GM21576 (cell line): ENCODE data around the gene NDUFB6.
A peak's percentile ranks its signal among the peaks of the same experiment; 100 is the strongest.
"Not testable (repeated sequence)": the region's sequence is repeated elsewhere in the genome, so short reads cannot be mapped to it uniquely, and the experiment has no call there.

Experiments
- ATAC-seq: cut with Tn5 transposase; IDR thresholded peaks from one replicate; pipeline ENCODE4 v1.9.1; 2021; ENCODE audit warnings: mild to moderate bottlenecking, moderate library complexity; ENCODE audit not compliant: unreplicated experiment

NDUFB6 gene

DNA sequence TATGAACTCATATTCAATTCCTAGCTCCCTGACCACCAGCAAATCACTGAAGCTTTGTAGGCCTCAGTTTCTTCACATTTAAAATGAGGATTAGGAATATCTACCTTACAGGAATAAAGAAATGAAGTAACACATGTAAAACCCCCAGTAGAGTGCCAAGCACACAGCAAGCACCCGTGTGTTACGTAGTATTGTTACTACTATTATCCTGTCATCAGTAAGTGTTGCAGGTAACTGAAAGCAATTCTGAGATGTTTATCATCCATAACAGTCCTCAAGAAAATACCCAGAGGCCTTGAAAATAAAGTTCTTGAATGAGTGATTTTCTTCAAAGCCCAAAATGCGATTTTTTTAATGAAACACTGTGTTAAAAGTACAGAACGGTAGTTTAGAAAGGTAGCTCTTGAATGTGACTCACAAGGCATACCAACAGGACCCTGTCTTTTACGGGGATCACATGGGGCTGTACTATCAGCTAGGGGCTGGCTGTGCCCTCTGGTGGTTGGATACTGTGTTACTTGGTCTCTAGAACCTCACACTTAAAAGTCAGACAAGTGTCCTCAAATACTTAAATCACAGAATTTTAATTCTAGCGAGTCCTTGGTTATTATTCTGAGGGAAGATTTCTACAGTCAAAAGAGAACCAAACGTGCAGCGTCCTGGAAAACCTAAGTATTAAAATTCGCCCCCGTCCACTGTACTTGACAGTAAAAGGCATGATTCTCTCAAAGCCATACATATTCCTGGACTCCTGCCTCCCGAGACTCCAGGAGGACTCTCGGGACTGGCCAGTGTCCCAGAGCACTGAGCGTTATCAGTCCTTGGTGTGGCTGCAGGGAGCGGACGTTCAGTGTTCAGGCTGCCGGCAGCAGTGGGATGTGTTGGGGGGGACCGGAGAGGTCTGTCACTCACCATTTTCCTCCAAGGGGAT, 725 bp downstream of the NDUFB6 start:
- ATAC-seq: peak; percentile 95

DNA sequence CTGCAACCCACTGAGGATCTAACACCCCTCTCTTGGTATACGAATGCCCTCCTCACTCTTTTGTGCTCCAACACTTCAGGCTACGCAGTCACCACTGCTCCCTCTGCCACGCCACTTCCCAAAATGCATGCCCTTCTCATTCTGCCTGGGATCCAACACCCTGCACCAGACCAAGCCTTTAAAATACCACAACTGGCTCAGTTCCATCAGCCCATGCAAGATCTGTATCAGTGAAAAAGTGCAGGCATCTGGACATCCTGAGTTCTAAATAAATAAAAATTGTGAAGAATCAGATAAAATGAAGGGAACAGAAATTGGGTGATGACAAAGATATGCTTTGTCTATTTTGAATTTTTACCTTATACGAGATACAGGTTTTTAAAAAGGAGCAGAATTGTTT, 2.7 kb downstream of the NDUFB6 start:
- no peak for ATAC-seq

DNA sequence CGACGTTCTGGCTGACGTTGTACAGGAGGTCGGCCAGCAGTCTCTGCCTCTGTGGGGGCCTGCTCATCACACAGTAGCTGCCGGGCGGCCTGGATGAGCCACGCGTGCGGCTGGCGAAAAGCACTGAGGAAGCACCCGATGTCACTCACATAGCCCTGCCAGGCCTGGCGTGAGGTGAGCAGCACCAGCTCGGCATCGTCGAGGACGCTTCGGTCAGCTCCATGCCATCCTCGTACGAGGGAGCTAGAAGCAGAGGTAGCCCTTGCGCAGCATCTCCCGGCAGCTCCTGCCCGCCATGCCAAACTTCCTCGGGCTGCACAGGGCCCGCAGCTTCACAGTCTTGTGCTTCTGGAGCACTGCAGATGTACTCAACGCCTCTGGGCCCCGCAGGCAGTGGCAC, 6.2 kb downstream of the NDUFB6 start:
- no peak for ATAC-seq

DNA sequence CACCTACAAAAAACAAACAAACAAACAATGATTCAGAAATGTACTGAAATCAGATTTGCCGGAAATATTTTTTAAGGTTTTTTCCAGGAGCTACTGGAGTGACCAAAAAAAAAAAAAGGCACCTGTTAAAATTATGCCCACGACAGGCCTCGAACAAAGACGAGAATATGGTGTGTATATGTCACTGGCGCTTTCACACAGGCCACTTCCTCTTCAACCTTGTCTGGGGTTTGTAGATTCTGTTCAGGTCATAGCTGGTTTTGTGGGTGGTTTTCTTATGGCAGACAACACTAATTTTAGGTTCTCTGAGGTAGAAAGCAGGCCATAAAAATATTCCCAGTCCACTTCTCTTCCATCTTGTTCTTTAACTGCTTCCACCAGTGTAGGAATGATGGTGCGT, 7.0 kb downstream of the NDUFB6 start:
- ATAC-seq: no peak

DNA sequence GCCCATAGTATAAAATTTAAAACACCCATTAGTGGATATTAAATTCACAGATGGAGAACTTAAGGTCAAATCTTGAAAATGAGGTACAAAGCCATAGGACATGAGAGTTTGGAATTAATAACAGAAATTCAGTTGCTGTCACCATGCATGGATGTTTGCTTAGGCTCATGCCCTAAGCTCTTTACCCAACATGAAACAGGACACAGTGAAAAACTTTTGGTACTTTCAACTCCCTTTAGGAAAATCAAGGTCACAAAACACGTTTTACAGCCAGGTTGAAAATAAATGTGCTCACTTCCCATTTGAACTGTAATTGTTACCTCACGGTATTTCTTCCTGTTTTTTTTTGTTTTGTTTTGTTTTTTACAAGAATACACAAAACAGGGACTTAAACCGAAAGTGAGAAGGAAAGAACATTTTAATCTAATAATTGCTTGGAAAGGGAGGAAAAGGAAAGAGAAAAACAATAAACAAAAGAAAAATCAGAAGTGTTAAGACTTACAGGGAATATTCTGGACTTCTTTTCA, 14.5 kb downstream of the NDUFB6 start:
- no peak for ATAC-seq

DNA sequence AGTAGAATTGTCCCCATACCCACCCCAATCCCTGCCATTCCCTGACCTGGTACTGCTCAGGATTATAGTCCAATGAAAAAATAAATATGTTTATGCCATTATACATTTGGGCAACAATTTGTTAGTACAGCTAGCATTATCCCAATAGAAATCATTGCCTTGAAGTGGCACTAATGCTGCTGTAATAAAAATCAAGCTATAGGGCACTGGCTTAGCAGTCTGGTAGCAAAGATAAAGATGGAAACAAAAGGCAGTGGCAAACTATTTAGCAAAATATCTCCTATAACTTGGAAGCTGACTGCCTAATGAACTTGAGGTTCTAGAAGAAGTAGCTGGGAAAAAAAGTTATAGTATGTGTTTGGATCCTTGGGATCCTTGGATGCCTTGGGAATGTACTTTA, 18.4 kb downstream of the NDUFB6 start:
- ATAC-seq: no peak

DNA sequence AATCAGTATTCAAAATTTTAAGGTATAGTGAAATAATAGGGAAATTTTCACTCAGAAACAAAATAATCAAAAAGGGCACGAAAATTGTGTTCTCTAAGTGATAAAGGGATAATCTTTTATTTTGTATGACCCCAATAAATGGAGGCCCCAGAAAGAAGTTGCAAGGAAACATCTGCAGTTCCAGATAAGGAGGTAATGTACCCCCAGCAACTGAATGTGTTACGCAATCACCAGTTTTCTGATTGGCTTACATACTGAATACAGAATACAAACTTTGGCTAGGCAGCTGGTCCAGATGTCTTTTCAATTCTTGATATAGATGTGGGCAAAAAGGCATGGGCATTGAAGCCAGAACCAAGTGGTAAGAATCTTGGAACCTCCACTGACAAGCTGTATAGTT, 18.9 kb downstream of the NDUFB6 start:
- no peak for ATAC-seq

DNA sequence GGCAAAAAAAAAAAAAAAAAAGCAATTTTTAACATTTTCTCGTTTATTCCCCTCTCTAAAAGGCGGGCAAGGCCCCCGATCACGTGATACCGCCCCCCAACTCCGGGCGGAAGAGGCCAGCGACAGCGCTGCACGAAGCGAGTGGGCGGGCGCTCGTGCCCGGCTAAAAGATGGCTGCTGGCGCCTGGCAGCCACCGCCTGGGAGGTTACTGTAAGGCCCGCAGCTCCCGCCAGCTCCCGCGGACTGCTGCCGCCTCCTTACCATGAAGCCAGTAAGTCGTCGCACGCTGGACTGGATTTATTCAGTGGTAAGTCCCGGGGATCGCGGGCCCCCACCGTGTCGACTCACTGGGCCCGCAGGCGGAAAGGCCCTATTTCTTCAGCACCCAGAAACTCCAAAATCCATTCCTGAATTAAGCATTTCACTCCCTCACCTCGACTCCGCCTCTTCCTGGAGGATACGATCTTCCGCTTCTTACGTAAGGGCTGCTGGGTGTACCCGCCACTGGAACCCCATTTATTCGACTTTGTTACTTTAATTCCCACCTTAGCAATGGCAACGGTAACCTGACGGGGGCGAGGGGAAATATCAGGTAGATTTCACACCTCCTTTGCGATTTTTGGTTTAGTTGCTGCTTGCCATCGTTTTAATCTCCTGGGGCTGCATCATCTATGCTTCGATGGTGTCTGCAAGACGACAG, 20.6 kb downstream of the NDUFB6 start, which contains the start of the genes SMIM27 and TOPORS:
TSS of gene SMIM27 (plus strand) at position 156 of the 701 bp plus-strand sequence. CDS start at position 264, 108 bp downstream.
TSS of gene TOPORS (minus strand) at position 415 of the 701 bp plus-strand sequence. CDS start at position 265, 150 bp downstream.
- ATAC-seq: peak; percentile 68

DNA sequence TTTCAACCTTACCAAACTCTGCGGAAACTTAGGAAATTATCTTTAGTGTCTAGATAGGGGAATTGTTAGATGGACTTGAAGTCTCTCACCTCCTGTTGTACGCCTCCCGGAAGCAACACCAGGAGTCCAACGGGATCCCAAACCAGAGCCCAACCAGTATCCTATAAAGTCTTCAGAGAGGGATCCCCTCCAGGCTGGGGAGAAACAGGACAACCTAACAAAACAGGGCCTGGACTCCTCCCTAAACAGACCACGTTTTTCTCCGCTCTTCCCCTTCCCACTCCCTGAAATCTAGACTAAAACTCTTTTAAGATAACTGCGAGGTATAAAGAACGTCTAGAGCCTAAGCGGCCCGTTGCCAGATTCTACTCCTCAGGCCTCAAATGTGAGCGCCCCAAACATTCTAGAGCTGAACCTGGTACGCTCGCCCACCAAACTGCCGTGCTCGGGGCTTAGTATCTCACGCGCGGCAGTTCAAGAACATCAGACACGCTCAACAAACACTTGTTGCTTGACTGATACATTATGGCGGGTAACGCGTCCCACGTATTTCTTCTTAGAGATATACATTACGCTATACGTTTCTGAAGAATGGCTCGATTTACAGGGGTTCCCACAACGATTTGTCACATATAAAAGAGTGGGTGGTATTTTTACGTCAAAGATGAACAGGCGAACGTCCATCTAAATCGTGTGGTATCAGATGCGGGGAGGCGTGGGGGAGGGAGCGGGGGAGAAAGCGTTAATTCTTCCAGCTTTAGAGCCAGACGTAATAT, 21.5 kb downstream of the NDUFB6 start:
- ATAC-seq: no peak

DNA sequence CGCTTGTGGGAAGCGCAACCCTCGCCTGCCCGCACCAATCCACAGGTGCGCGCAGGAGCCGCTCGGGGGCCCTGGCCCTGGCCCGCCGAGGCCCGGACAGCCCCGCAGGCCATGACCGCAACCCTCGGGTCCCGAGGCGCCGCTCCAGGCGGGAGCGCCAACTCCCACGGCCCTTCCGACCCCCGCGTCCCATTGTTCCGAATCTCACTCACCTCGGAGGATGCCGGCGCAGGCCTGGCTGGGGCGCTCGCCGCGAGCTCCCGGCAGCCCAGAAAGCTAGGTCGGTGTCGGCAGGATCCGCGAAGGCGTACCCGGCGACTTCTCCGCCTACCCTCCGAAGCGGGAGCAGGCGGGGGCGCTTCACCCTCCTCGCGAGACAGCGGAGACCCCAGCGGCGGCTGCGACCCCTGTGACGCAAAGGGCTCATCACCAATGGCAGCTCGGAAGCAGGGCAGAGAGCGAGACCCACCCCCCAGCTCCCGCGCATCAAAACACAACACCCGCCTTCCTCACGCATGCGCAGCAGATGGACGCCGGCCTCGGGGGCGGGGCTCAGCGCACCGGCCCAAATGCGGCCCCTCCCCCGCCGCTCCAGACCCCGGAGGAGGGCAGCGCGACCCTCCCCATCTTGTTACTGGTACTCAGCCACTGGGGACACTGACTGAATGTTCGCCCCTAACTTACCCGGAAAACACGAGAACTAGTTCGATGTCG, 22.2 kb downstream of the NDUFB6 start:
- ATAC-seq: peak; percentile 65

DNA sequence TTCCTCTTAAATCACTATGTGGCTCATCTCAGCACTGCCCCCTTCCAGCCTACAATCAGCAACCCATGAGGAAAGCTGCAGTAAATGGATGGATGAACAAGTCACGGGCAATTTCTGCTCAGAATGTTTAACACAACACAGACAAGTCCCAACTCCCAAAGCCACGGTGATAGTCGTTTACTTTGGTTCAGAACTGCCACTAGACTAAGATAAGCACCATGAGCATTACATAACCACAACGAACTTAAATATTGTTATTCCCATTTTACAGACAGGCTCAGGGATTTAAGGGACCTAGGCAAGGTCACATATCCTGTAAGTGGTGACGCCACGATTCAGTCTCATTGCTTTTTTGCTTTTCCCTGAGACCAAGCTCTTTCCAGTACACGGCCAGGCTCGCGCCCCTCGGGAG, 22.8 kb downstream of the NDUFB6 start:
- ATAC-seq: no peak

DNA sequence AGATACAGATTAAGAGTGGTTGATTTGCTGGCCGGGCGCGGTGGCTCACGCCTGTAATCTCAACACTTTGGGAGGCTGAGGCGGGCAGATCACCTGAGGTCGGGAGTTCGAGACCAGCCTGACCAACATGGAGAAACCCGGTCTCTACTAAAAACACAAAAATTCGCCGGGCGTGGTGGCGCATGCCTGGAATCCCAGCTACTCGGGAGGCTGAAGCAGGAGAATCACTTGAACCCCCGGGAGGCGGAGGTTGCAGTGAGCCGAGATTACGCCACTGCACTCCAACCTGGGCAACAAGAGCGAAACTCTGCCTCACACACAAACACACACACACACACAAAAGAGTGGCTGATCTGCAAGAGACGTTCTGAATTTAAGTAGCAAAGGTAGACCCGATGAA, 24.7 kb downstream of the NDUFB6 start:
- not testable (repeated sequence) for ATAC-seq

DNA sequence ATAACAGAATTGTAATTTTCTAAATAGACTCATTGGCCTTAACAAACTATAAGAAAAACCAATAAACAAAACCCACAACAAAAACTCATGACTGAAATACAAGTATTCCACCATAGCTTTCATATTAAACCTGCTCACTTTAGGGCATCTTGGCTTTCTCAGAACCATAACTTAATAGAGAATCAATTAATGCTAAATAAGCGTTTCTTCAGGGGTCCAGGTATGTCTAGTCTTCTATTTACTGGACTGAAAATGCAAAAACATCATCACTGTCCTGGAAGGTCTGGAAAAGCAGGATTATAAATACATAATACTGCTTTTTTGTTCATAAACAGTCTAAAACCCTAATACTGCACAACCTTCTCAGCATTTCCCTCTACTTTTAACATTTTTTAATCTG, 27.1 kb downstream of the NDUFB6 start:
- no peak for ATAC-seq

DNA sequence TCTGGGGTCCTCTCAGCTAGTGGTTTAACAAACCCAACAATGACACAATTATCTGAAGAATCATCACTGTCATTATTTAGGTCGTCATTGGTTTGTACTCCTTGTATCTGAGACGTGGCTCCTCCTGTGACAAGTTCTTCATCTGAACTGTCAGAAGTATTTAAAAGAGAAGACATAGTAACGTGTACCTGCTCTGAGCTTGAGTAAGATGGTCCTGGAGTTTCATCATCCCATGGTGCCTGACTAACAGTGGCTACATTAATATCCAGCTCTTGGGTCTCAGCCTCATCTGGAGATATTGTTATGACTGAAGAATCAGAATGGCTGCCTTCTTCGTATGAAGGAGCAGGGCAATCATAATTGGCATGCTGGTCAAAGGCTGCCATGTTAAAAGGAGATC, 29.9 kb downstream of the NDUFB6 start:
- no peak for ATAC-seq

DNA sequence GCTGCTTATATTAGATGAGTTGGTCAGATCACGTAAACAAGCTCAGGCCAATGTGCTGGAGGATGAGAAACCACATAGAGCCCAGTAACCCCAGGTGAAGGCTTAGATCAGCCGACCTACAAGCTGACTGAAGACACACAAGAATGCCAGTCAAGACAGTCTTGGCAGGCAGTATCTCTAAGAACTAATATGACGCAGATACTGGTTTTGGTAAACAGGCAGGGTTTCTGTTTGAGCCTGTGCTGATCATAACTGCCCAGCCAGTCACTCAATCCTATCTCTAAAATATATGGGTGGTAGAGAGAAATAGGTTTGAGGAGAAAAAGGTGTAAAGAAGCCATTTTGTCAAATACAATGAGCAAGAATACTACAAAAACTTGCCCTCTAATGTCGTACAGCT, 39.1 kb downstream of the NDUFB6 start:
- ATAC-seq: no peak

DNA sequence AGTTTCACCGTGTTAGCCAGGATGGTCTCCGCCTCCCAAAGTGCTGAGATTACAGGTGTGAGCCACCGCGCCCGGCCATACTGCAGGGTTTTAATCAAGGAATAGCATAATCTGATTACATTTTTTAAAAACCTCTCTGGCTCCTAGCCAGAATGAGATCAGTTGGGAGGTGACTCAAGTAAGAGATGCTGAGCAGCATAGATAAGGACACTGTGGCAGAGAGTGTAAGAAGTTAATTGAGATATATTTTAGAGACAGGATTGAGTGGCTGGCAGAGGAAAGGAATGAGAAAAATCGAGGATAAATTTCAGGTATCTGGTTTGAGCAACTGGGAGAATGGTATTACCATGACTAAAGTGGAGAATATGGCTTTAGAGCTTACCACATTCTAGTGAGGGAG, 39.6 kb downstream of the NDUFB6 start:
- no peak for ATAC-seq

DNA sequence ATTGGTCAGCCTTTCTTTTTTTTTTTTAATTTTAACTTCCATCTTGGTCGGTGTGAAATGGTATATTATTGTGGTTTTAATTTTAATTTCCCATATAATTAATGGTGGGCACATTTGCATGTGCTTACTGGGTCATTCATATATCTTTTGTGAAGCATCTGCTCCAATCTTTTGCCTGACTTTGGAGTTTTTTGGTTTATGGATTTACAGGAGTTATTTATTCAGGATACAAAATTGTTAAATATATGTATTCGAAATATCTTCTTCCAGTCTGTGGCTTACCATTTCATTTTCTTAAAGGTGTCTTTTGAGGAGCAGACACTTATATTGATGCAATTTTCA, 46.3 kb downstream of the NDUFB6 start:
- ATAC-seq: no peak

DNA sequence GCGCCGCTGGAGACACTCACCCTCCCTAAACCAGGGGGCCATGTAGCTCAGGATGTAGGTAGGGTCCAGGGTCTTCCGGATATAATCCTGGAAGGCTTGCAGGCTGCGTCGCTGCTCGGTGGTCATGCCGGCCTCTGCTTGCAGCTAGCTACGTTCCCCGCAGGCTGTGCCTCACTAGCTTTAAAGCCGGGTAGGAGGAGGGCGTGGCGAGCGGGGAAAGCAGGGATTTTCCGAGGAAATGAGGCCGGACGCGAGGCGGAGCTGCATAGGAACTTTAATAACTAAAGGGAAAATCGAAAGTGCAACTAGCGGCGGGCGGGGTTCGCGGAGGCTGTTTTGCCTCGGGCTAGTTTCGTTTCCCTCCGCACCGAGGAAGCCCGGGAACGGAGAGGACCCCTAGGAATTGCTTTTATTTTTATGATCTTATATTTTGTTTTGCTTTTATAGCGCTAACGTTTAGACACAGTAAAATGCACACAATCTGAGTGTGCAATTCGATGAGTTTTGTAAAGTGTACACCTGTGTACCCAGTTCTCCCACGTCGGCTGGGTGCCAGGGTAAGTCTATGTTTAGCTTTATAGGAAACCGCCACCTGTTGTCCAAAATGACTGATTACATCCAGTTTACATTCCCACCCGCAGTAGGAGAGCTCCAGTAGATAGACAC, 46.8 kb downstream of the NDUFB6 start, which contains the start of gene RIGI:
TSS of gene RIGI (minus strand) at position 156 of the 666 bp plus-strand sequence. CDS start at position 126, 30 bp downstream.
- peak; percentile 65 for ATAC-seq

DNA sequence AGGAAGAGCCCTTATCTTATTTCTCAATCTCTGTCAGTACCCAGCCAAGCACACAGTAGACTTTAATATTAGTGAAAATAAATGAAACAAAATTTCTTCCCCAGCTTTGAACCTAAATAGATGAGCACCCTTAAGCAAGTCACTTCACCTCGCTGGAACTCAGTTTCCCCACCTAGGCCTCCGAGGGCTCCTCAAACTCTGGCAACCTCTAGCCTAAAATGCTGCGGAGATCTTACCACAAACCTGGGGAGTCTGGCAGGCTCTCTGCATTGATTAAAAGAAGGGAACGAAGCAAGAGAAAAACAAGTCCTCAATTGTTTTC, 47.3 kb downstream of the NDUFB6 start:
- ATAC-seq: no peak
